ENCODE results near the gene CNTNAP1. TPM values are rescaled to one million over a fixed set of nuclear protein-coding genes. Genes with fewer than 3 reads are reported as not detected.

CNTNAP1 gene
- total RNA-seq, 4 donors from 2014 or later: 0.15 to 0.88 (median 0.43) TPM

GRCh38 chr17:42708588-42708987, 26.3 kb downstream of the CNTNAP1 start:
- WGBS, 2 donors: 93 to 100% methylated on average over 2 to 3 of the region's 3 CpGs

GRCh38 chr17:42709561-42709960, 27.2 kb downstream of the CNTNAP1 start:
- no peaks in the 10 kb centered on the region for H3K9me3 ChIP-seq
- 43 to 75% methylated on average over 1 to 2 of the region's 2 CpGs for WGBS, 2 donors
- peaks cover 48 to 99% (median 81%) of the 10 kb centered on the region in 3 donors for H3K36me3 ChIP-seq
- no peak overlapping the region for H3K27ac ChIP-seq
- H3K4me1 ChIP-seq: no peaks in the 10 kb centered on the region
- intact Hi-C loops (cut with DNase I): no loop called here
- no peak for TF ChIP-seq POLR2A (IDR thresholded peaks at IDR 0.05)
- no peak for TF ChIP-seq CTCF (IDR thresholded peaks at IDR 0.05)
- DNase-seq: no peak
- no peak overlapping the region for H3K4me3 ChIP-seq
- no peaks in the 10 kb centered on the region for H3K27me3 ChIP-seq

More at GRCh38 chr17:42708588-42708987, 26.3 kb downstream of the CNTNAP1 start:
- DNase-seq: no peak
- Histone ChIP-seq H3K36me3 (peaks cover 56 to 100% (median 91%) of the 10 kb centered on the region in 3 donors), H3K27ac (no peak overlapping the region), H3K9me3 (no peaks in the 10 kb centered on the region), H3K27me3 (no peaks in the 10 kb centered on the region), H3K4me3 (no peak overlapping the region), H3K4me1 (no peaks in the 10 kb centered on the region)
- intact Hi-C loops (cut with DNase I): no loop called here
- no peak for TF ChIP-seq POLR2A (IDR thresholded peaks at IDR 0.05)
- no peak for TF ChIP-seq CTCF (IDR thresholded peaks at IDR 0.05)

GRCh38 chr17:42720996-42721583, 38.8 kb downstream of the CNTNAP1 start:
- H3K9me3 ChIP-seq: no peaks in the 10 kb centered on the region
- no peak overlapping the region for H3K4me3 ChIP-seq
- DNase-seq: no peak
- H3K27me3 ChIP-seq: no peaks in the 10 kb centered on the region
- no peaks in the 10 kb centered on the region for H3K4me1 ChIP-seq
- WGBS, 2 donors: 9 to 10% methylated on average over 2 of the region's 2 CpGs
- H3K27ac ChIP-seq: no peak overlapping the region
- H3K36me3 ChIP-seq: peaks cover 17 to 99% (median 57%) of the 10 kb centered on the region in 3 donors
- no peak for TF ChIP-seq POLR2A (IDR thresholded peaks at IDR 0.05)
- TF ChIP-seq CTCF (IDR thresholded peaks at IDR 0.05): peak; percentile 59 to 76 (median 68)
- intact Hi-C loops (cut with DNase I): loop anchor here (5.0 kb wide), 1 partner anchor 41 kb away; the partner anchor contains the start of gene RAMP2

- no peak for DNase-seq
- 76 to 93% methylated on average over 3 of the region's 3 CpGs for WGBS, 2 donors
- Histone ChIP-seq H3K36me3 (peaks cover 4 to 99% (median 59%) of the 10 kb centered on the region in 3 donors), H3K4me3 (no peak overlapping the region), H3K27ac (no peak overlapping the region), H3K27me3 (no peaks in the 10 kb centered on the region), H3K4me1 (no peaks in the 10 kb centered on the region), H3K9me3 (no peaks in the 10 kb centered on the region)
- intact Hi-C loops (cut with DNase I): loop anchor here (5.0 kb wide), 1 partner anchor 39 kb away; the partner anchor contains the start of gene RAMP2
- TF ChIP-seq POLR2A (IDR thresholded peaks at IDR 0.05) (no peak), CTCF (IDR thresholded peaks at IDR 0.05) (no peak)
These were observed 41.3 kb downstream of the CNTNAP1 start for GRCh38 chr17:42723636-42724035.

- DNase-seq: no peak
- H3K4me1 ChIP-seq: no peaks in the 10 kb centered on the region
- no peak overlapping the region for H3K27ac ChIP-seq
- H3K27me3 ChIP-seq: no peaks in the 10 kb centered on the region
- H3K9me3 ChIP-seq: no peaks in the 10 kb centered on the region
- no peak overlapping the region for H3K4me3 ChIP-seq
- TF ChIP-seq POLR2A (IDR thresholded peaks at IDR 0.05) (no peak), CTCF (IDR thresholded peaks at IDR 0.05) (no peak)
- 90 to 97% methylated on average over 6 of the region's 6 CpGs for WGBS, 2 donors
- H3K36me3 ChIP-seq: peaks cover 0 to 99% (median 54%) of the 10 kb centered on the region in 3 donors
- intact Hi-C loops (cut with DNase I): no loop called here
These were observed 42.8 kb downstream of the CNTNAP1 start for GRCh38 chr17:42725143-42725542.
